Renal cortical epithelial cell (primary cell): ENCODE data around the gene CIZ1. TPM values are rescaled to one million over a fixed set of nuclear protein-coding genes. Genes with fewer than 3 reads are reported as not detected.
A peak's percentile ranks its signal among the peaks of the same experiment; 100 is the strongest.
"Not testable (repeated sequence)": the region's sequence is repeated elsewhere in the genome, so short reads cannot be mapped to it uniquely, and the experiment has no call there.

Experiments
- DNase-seq: peaks from one replicate; pipeline ENCODE4 v3.0.0-alpha.2; 2011; ENCODE audit warnings: low read depth
- total RNA-seq: library from RNA; depleted of rRNA; stranded (reverse); fragments of >200 nt; gene quantifications from 2 replicates; pipeline ENCODE4 v1.2.3, GENCODE V29; 2014

The CIZ1 gene
- total RNA-seq, result 10.9 and 38.1 TPM in 2 replicates

GRCh38 chr9:128191406-128192046 is at the start of gene CIZ1:
CIZ1 (minus strand) TSS chr9:128191572; CDS start chr9:128190857, 715 bp downstream.
- DNase-seq, result peak; percentile 35

DNA sequence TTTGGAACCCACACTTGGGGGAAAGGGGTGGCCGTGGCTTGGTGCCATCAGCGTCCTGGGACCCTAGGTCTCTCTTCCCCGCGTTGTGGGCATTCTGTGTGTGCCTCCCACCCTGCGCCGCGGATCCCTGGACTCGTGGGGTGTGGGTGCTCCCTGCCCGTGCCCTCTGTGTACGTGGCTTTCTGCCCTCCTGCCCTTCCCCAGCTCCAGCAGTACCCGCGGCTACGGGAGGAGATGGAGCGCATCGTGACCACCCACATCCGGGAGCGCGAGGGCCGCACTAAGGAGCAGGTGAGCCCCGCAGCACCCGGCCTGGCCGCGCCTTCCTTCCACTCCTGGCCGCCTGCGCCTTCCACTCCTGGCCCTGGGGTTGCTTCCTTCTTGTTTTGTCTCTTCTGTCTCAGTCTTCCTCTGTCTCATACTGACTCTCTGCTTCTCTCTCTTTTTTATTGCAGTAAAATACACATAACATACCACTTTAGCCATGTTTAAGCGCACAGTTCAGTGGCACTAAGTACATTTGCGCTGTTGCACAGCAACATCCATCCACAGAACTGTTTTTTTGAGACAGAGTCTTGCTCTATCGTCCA is 42.5 kb upstream of the CIZ1 start:
- DNase-seq, result no peak

DNA sequence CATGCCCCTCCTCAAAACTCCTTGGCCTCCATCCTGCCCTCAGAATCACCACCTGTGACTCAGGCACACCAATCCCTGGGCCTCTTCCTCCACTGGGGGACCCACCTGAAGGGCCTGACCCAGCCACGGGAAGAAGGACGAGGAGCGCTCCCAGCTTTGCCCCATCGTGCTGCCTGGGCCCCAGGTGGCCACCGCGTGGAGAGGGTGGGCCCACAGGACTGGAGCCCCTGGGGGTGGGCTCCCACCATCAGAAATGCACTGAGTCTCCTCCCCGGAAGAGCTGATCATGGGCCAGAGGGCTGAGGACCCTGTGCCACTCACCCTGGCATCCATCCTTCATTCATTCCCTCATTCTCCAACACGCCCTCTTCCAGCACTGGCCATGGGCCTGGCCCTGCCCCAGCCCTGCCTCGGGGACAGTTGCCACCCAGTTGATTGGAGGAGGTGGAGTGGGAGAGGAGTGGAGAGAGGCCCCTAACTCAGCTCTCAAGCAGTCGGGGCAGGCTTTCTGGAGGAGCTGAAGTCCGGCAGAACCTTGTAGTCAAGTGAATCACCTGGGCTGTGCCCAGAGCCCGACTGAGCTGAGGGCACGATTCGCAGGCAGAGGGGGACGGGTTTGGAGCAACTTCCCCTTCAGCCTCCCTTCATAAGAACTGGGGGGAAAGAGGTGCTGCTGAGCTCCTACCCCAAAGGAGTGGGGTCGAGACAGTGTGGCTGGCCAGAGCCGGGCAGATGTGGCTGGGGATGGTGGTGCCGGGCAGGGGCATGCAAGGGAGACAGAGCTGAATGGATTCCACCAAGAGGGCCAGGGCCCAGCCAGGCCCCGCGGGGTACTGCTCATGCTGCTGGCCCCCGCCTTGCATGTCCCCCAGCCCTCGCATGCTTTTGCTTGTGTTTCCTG is 41.4 kb upstream of the CIZ1 start:
- DNase-seq, result no peak

DNA sequence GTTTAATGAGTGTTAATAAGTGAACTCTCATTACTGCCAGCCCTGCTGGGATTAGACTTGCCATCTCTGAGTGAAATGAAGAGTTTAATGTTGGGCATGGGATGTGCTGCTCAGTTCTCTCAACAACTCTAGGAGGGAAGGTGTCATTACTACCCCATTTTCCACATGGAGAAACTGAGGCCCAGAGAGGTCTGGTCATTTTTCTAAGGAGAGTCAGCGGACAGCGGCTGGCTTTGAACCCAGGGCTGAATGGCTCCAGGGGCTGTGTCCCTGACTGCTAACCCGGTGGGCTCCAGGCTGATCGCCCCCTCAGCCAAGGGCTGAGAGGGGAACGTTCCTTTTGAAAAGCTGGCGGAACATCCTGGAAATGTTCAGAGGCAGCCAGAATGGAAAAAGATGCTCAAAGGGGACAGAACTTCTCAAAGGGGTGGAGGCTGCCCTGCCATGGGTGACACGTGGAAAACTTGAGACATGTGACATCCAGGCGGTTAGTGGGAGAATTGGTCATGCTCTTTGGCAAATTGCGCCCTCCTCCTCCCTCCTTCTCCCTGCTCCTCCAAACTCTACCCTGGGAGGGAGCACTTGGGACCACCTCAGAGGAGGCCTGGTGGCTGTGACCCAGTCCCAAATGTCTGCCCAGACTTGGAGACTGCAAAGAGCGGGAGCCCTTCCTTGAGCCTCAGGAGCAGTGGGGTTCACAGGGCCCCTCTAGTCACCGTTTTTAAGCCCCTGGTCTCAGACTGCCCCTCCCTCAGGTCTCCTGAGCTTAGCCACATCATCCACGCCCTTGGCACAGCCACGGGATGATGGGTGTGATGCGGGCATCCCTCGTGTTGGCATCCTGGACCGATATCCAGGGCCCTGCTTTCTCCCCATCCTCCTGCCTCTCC is 40.5 kb upstream of the CIZ1 start:
- no peak for DNase-seq

- DNase-seq, result not testable (repeated sequence)
Measured at GRCh38 chr9:128230897-128231296, 39.5 kb upstream of the CIZ1 start.

DNA sequence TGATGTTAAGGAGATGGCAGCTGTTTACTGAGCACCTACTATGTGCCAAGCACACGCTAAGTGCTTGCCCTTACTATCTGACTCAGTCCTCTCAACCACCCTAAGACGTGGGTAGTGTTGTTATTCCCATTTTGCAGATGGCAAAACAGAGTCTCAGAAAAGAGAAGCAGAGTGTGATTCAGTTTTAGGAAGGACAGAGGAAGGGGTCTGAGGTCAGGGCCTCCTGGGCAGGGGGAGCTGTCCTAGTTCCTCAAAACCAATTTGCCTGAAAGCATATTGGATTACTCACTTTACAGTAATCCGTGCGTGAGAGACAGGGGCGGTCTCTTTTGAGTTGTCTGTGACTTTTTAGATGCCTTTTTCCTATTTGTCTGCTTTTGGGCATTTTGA is 35.0 kb upstream of the CIZ1 start:
- DNase-seq, result no peak

DNA sequence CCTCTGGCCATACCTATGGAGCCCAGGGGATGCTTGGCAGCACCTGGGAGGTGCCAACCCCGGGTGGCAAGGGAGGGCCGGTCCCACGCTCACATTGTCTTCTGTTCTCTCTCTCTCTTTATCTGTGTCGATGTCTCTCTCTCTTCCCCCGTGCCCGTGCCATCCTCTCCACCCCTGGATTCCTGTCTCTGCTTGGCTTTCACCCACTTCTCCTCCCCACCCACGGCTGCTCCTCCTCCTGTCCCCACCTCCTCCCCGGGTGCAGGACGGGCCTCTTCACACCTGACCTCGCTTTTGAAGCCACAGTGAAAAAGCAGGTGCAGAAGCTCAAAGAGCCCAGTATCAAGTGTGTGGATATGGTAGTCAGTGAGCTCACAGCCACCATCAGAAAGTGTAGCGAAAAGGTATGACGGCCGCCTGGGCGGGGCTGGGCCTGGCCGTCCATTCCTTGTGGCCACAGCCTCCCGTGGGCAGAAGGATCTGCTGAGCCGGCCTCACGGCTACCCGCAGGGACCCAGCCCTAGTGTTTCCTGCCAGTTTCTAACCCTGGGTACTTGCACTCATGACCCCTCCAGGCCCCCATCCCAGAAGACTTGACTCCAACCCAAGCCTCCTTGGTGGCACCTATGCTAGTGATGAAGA is 34.5 kb upstream of the CIZ1 start:
- no peak for DNase-seq

DNA sequence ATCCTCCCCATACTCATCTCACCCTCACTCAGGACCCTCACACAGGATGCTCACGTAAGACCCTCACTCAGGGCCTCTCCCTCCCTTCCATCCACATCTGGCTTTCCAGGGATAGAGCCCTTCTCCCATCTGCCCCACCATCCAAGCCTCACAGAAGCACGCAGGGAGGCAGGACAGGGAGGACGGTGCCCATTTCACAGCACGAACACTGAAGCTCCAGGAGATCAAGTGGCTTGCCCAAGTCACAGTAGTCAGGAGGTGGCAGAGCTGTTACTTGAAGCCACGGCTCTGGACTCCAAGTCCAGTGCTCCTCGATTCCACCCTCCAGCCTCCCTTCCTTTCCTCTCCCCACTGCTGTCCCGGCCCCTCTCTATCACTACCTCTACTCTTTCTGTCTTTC is 33.5 kb upstream of the CIZ1 start:
- no peak for DNase-seq

- DNase-seq, result no peak
Measured at GRCh38 chr9:128222880-128223670, 31.7 kb upstream of the CIZ1 start.

DNA sequence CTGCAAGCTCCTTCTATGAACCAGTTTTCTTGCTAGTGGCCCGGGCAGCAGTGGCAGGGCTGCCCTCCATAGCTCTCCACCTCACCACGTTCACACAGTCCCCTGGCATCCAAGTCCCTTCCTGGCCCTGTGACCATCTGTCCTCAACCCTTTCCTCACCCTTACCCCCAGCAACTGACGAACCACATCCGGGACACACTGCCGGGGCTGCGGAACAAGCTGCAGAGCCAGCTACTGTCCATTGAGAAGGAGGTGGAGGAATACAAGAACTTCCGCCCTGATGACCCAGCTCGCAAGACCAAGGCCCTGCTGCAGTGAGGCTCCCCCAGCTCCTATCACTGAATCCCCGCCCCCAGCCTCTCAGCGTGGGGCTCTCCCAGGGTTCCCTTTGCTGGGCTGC is 30.7 kb upstream of the CIZ1 start:
- DNase-seq, result no peak

DNA sequence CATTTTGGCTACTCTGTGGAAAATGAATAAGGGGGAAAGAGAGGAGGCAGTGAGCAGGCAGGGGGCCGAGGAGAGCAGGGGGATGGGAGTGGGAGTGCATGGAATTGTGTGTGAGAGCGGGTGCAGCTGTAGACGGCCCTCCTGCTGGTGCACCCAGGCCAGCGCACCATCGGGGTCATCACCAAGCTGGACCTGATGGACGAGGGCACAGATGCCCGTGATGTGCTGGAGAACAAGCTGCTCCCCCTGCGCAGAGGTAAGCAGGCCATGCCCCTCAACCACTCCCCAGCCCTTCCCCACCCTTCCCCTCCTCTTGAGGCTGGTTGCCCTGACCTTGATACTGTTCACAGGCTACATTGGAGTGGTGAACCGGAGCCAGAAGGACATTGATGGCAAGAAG is 28.5 kb upstream of the CIZ1 start:
- DNase-seq, result no peak

- DNase-seq, result peak; percentile 95
Measured at GRCh38 chr9:128218518-128219389, 27.4 kb upstream of the CIZ1 start.

DNA sequence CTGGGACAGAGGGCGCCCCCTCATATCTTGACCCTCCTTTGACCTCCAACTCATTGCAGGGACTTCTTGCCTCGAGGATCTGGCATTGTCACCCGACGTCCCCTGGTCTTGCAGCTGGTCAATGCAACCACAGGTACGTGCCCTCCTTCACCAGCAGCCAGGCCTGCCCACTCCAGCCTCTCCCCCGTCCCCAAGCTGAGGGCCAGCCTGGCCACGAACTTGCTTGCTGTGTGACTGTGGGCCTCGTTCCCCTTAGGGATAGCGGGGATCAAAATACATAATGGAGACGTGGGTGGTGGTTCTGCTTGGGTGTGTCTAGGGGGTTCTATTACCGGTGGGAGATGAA is 26.8 kb upstream of the CIZ1 start:
- DNase-seq, result no peak

- no peak for DNase-seq
Measured at GRCh38 chr9:128216781-128217553, 25.6 kb upstream of the CIZ1 start.

GRCh38 chr9:128215491-128216409 is 24.4 kb upstream of the CIZ1 start:
- peak; percentile 77 for DNase-seq

DNA sequence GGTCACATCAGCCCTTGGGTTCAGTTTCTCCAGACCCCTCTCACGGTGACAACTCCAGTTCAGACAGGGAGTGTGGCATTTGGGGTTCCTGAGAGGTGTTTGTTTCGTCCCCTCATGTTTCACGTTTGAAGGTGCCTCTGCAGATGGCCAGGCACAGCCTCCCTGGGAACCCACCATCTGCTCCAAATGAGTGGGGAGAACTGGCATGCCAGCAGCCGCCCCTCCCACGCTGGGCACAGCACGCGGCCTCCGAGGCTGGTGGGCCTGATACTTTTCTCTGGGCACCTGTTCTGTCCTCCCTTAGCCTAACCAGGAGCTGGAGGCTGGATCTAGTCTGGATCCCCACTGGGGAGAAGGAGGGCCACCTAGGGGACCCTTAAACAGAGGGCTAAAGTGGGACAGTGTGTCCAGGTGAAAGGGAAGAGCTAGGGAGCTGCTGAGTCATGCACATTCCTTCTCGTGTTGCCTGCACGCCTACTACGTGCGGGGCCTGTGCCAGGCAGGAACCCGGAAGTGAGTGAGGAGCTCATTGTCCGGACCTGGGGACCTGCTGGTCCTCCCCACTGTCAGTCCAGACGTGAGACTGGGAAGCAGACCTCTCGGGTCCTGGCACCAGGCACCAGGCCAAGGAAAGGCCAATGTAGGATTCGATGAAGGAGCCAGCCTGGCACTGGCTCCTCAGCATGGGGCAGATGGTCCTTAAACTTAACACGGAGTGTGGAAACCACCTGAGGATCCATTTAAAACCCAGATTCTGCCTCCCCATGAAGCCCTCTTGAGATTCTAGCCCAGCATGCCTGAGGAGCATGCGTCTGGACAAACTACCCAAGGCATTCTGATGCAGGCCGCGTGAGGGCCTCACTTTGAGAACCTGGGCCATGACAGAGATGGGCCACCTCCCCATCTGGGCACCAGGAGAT is 23.5 kb upstream of the CIZ1 start:
- DNase-seq, result no peak
